HepG2 (cell line): ENCODE data around the gene ATP6V1F. TPM values are rescaled to one million over a fixed set of nuclear protein-coding genes. Genes with fewer than 3 reads are reported as not detected.

Experiments used
- ATAC-seq: fragments of 200-7000 bp; cut with Tn5 transposase; 3 replicates; pipeline ENCODE4 v1.9.1; 2020; ENCODE audit warnings: mild to moderate bottlenecking, moderate library complexity
- BruUV-seq: library from RNA; stranded (reverse); fragments of 400-500 nt; replicated peaks from 2 replicates; lab custom pipeline; 2021; lab: Mats Ljungman, UMichigan
- CTCF ChIA-PET: fragments of 300-600 bp; formaldehyde crosslinking; extraction: SDS; loops from one replicate; lab custom pipeline; 2021; ENCODE audit warnings: low total read pairs, inconsistent platforms, low intra/inter-chr PET ratio; lab: Yijun Ruan, JAX
- POLR2A ChIA-PET: fragments of 350-600 bp; sonication (Branson Sonifier 250); formaldehyde crosslinking; loops from one replicate; lab custom pipeline; 2020; ENCODE audit warnings: antibody characterized with exemption, inconsistent platforms; lab: Yijun Ruan, JAX
- DNase-seq: peaks from one replicate; pipeline ENCODE4 v3.0.0-alpha.2; 2015; ENCODE audit warnings: low spot score
- FAIRE-seq: peaks from 3 replicates; lab custom pipeline; 2011; peaks lifted over from hg19 to GRCh38; lab: Jason Lieb, UNC
- H2AFZ ChIP-seq: one replicate; pipeline ENCODE4 v1.6.1; 2011; ENCODE audit warnings: low read length, inconsistent platforms
- H3K27ac ChIP-seq: fragments of 300-600 bp; 3 replicates; pipeline ENCODE4 v1.8.0; 2011; ENCODE audit warnings: mixed run types, mild to moderate bottlenecking, mixed read lengths, low read length, inconsistent platforms; ENCODE audit not compliant: insufficient read depth; ENCODE audit errors: extremely low read length
- H3K27me3 ChIP-seq, 2 experiments: fragments of 200-600 bp in 1 of 2; 2 replicates in 1 of 2; 3 replicates in 1 of 2; pipeline versions ENCODE4 v1.6.0 to v1.8.0; 2011; ENCODE audit warnings: low read length in 2 of 2, mild to moderate bottlenecking in 2 of 2, moderate library complexity in 2 of 2, inconsistent platforms in 1 of 2; ENCODE audit not compliant: insufficient read depth in 2 of 2, control insufficient read depth in 1 of 2
- H3K36me3 ChIP-seq, 2 experiments: fragments of 200-600 bp in 1 of 2; replicated peaks in 1 of 2; 2 replicates in 1 of 2; 3 replicates in 1 of 2; pipeline versions ENCODE4 v1.5.1 to v1.8.0; 2011; ENCODE audit warnings: low read length in 2 of 2, inconsistent platforms in 1 of 2; ENCODE audit not compliant: insufficient read depth in 2 of 2, control insufficient read depth in 1 of 2
- H3K4me1 ChIP-seq: 2 replicates; pipeline ENCODE4 v1.5.1; 2012; ENCODE audit warnings: low read length, inconsistent platforms; ENCODE audit not compliant: insufficient read depth
- H3K4me2 ChIP-seq: 2 replicates; pipeline ENCODE4 v1.6.0; 2011; ENCODE audit warnings: low read depth, low read length, inconsistent platforms
- H3K4me3 ChIP-seq, 3 experiments: fragments of 200-600 bp in 1 of 3; sonication (generic), shearing (Covaris generic) in 1 of 3; replicated peaks in 1 of 3; 2 replicates each; pipeline ENCODE4 v1.5.1; 2011 to 2016; ENCODE audit warnings: low read length in 3 of 3, inconsistent platforms in 2 of 3, low read depth in 2 of 3, mild to moderate bottlenecking in 2 of 3, control low read depth in 1 of 3, mixed read lengths in 1 of 3; ENCODE audit not compliant: insufficient read depth in 1 of 3
- H3K79me2 ChIP-seq: one replicate; pipeline ENCODE4 v1.6.1; 2011; ENCODE audit warnings: low read length, inconsistent platforms; ENCODE audit not compliant: insufficient read depth
- H3K9ac ChIP-seq: 2 replicates; pipeline ENCODE4 v1.6.0; 2011; ENCODE audit warnings: mild to moderate bottlenecking, low read depth, low read length, inconsistent platforms; ENCODE audit not compliant: insufficient read depth
- H3K9me3 ChIP-seq: 2 replicates; pipeline ENCODE4 v1.5.1; 2012; ENCODE audit warnings: mild to moderate bottlenecking, low read length
- H4K20me1 ChIP-seq: 2 replicates; pipeline ENCODE4 v1.6.0; 2011; ENCODE audit warnings: inconsistent platforms, mild to moderate bottlenecking, low read length, moderate library complexity; ENCODE audit not compliant: insufficient read depth
- CCDC6 ChIP-seq: sonication (generic); formaldehyde crosslinking; IDR thresholded peaks from 2 replicates; pipeline ENCODE4 v1.8.1; 2022; ENCODE audit warnings: mild to moderate bottlenecking, missing genetic modification reagents, moderate library complexity
- DMAP1 ChIP-seq: IDR thresholded peaks from 2 replicates; pipeline ENCODE4 v1.6.1; 2016
- ETV5 ChIP-seq: IDR thresholded peaks from 2 replicates; pipeline ENCODE4 v1.6.1; 2018; ENCODE audit warnings: missing biosample characterization, missing genetic modification reagents, inconsistent platforms, borderline replicate concordance
- HDAC2 ChIP-seq: sonication (generic); formaldehyde crosslinking; IDR thresholded peaks from 2 replicates; pipeline ENCODE4 v1.4.0; 2020; ENCODE audit warnings: missing genetic modification reagents
- NFRKB ChIP-seq: fragments of 450-650 bp; IDR thresholded peaks from 2 replicates; pipeline ENCODE4 v1.6.1; 2017
- STAG1 ChIP-seq: sonication (generic); formaldehyde crosslinking; IDR thresholded peaks from 2 replicates; pipeline ENCODE4 v1.4.0; 2020; ENCODE audit warnings: missing genetic modification reagents
- ZC3H4 ChIP-seq: sonication (generic); formaldehyde crosslinking; IDR thresholded peaks from 2 replicates; pipeline ENCODE4 v1.4.0; 2020; ENCODE audit warnings: missing genetic modification reagents, borderline replicate concordance
- WGBS: methylation state at CpG from one replicate; pipeline ENCODE4 v1.1.6; 2017; ENCODE audit warnings: low lambda C conversion rate; 5-methylcytosine and 5-hydroxymethylcytosine counted together
- in situ Hi-C: cut with HindIII; loops from 2 replicates; pipeline ENCODE4 v1.10.0; 2017; ENCODE audit warnings: low pct_unique_long_range_greater_than_20kb; ENCODE audit not compliant: extremely low pct_ligation_motif_present
- intact Hi-C: fragments of 100-400 bp; cut with micrococcal nuclease; formaldehyde crosslinking; loops from one replicate; pipeline ENCODE4 v1.10.0; 2022; ENCODE audit not compliant: unreplicated experiment
- polyA plus RNA-seq, 8 experiments: library from polyadenylated mRNA; depleted of rRNA in 3 of 8; stranded (reverse) in 7 of 8; unstranded in 1 of 8; fragments of >200 nt; fragmentation: Illumina TruSeq in 4 of 8; extraction: Trizol in 4 of 8; gene quantifications; 2 replicates each; pipeline versions ENCODE4 v1.2.1 to v1.2.3, GENCODE V29; 2011 to 2016; ENCODE audit warnings: low read depth in 4 of 8, missing spikeins in 1 of 8, mixed read lengths in 1 of 8; ENCODE audit not compliant: insufficient read depth in 1 of 8
- total RNA-seq, 5 experiments: library from RNA; depleted of rRNA; stranded (reverse); fragments of >200 nt; fragmentation: Illumina TruSeq; extraction: Trizol; gene quantifications; 2 replicates each; pipeline ENCODE4 v1.2.3, GENCODE V29; 2016; ENCODE audit warnings: low read depth in 1 of 5
- TF ChIP-seq, protein P1 (sequence below): sonication (generic); formaldehyde crosslinking; IDR thresholded peaks from 2 replicates; pipeline ENCODE4 v1.5.0; 2020; ENCODE audit warnings: mild to moderate bottlenecking, missing genetic modification reagents

The ATP6V1F gene
- total and polyA plus RNA-seq, 2 of the 13 experiments (the other 11 are each of a cell fraction or from before 2014, with no cell fraction given) = 87.2 to 132 TPM

DNA sequence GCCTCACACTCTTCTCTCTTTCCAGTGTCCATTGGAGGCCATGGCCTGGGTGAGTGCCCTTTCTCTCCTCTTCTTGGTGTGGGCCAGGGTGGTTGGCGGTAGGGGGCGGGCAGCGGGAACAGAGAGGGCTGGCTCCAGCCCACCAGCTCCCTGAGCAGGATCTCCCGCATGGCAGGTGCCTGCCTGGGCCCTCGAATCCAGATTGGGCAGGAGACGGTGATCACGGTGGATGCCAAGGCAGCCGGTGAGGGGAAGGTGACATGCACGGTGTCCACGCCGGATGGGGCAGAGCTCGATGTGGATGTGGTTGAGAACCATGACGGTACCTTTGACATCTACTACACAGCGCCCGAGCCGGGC lies 13.5 kb upstream of the ATP6V1F start:
- 74% methylated on average over 12 of the region's 16 CpGs for WGBS
- no TSS peak for BruUV-seq
- CTCF ChIA-PET = no interaction called here
- no peak overlapping the region for H2AFZ ChIP-seq
- peaks cover 12 to 40% of the 10 kb centered on the region in 2 experiments; a peak in 4 of 5 replicates for H3K27me3 ChIP-seq
- intact Hi-C loops = no loop called here
- TF ChIP-seq CCDC6 (CRISPR knock-in tag) = no peak
- TF ChIP-seq ETV5 (CRISPR knock-in tag) = no peak
- no peak for TF ChIP-seq HDAC2 (CRISPR knock-in tag)
- no peak for TF ChIP-seq DMAP1 (CRISPR knock-in tag)
- TF ChIP-seq, protein P1, sequence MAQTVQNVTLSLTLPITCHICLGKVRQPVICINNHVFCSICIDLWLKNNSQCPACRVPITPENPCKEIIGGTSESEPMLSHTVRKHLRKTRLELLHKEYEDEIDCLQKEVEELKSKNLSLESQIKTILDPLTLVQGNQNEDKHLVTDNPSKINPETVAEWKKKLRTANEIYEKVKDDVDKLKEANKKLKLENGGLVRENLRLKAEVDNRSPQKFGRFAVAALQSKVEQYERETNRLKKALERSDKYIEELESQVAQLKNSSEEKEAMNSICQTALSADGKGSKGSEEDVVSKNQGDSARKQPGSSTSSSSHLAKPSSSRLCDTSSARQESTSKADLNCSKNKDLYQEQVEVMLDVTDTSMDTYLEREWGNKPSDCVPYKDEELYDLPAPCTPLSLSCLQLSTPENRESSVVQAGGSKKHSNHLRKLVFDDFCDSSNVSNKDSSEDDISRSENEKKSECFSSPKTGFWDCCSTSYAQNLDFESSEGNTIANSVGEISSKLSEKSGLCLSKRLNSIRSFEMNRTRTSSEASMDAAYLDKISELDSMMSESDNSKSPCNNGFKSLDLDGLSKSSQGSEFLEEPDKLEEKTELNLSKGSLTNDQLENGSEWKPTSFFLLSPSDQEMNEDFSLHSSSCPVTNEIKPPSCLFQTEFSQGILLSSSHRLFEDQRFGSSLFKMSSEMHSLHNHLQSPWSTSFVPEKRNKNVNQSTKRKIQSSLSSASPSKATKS = no peak
- no peak for TF ChIP-seq STAG1 (CRISPR knock-in tag)
- TF ChIP-seq ZC3H4 (CRISPR knock-in tag) = no peak
- no peak for TF ChIP-seq NFRKB
- no peaks in the 10 kb centered on the region for H3K79me2 ChIP-seq
- no peak for ATAC-seq
- DNase-seq = no peak
- H4K20me1 ChIP-seq = no peaks in the 10 kb centered on the region
- in situ Hi-C loops = no loop called here
- no peaks in the 10 kb centered on the region for H3K36me3 ChIP-seq
- peaks cover 7% of the 10 kb centered on the region for H3K4me1 ChIP-seq
- H3K4me3 ChIP-seq = no peak overlapping the region
- H3K9me3 ChIP-seq = no peaks in the 10 kb centered on the region
- FAIRE-seq = no peak
- no peak overlapping the region for H3K4me2 ChIP-seq
- H3K27ac ChIP-seq = no peak overlapping the region
- POLR2A ChIA-PET = no interaction called here
- no peak overlapping the region for H3K9ac ChIP-seq
